Measurements from ENCODE around the gene RAB11A. TPM values are rescaled to one million over a fixed set of nuclear protein-coding genes. Genes with fewer than 3 reads are reported as not detected.

RAB11A gene
- total and polyA plus RNA-seq, 9 of the 15 experiments (the other 6 are each of a cell fraction or from before 2014, with no cell fraction given): 129 to 369 (median 245) TPM

DNA sequence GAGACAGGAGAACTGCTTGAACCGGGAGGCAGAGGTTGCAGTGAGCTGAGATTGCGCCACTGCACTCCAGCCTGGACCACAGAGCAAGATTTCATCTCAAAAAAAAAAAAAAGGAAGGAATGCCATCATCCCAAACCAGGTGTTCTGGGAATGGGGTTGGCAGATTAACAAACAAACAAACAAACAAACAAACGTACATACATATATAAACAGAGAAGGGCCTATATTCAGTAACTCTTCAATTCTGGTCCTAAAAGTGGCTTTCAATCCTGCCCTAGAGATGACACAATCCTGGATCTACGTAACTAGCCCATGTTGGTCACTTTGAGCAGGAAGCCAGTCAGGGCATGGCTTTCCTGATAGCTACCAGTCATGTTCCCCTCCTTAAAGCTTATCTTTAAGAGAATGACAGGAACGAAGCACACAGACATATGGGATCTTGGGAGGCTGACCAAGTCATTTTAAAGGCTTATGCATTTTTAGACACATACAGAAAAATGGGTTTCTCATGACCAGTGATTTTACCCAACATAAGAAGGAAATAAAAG is 29.9 kb upstream of the RAB11A start (continued):
- TF ChIP-seq, protein P1, sequence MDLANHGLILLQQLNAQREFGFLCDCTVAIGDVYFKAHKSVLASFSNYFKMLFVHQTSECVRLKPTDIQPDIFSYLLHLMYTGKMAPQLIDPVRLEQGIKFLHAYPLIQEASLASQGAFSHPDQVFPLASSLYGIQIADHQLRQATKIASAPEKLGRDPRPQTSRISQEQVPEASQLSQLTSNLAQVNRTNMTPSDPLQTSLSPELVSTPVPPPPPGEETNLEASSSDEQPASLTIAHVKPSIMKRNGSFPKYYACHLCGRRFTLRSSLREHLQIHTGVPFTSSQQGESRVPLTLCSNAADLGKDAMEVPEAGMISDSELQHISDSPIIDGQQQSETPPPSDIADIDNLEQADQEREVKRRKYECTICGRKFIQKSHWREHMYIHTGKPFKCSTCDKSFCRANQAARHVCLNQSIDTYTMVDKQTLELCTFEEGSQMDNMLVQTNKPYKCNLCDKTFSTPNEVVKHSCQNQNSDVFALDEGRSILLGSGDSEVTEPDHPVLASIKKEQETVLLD (IDR thresholded peaks at IDR 0.05): peak; percentile 63
- TF ChIP-seq TCF3 (CRISPR knock-in tag; IDR thresholded peaks at IDR 0.05): peak; percentile 85
- TF ChIP-seq SMARCB1 (IDR thresholded peaks at IDR 0.05; ENCODE audit: insufficient read length, low read depth): no peak
- TF ChIP-seq BDP1 (IDR thresholded peaks at IDR 0.05; ENCODE audit: insufficient read depth, insufficient read length): no peak
- TF ChIP-seq E2F3 (CRISPR knock-in tag; IDR thresholded peaks at IDR 0.05): no peak
- TF ChIP-seq KDM1A (IDR thresholded peaks at IDR 0.05): peak; percentile 64 to 65; a peak in 3 of 4 replicates
- TF ChIP-seq ZNF197 (CRISPR knock-in tag; IDR thresholded peaks at IDR 0.05; ENCODE audit: low read depth): no peak
- TF ChIP-seq MAFK (IDR thresholded peaks at IDR 0.05; ENCODE audit: low read length): peak; percentile 30; the same call in 1 of the 2 replicates
- 0 out of 2 replicates have a peak, but pooled peaks have one; percentile 23 for TF ChIP-seq MYNN (IDR thresholded peaks at IDR 0.05)
- no peak for TF ChIP-seq MYNN (CRISPR knock-in tag; IDR thresholded peaks at IDR 0.05)
- no peak for TF ChIP-seq FOS (IDR thresholded peaks at IDR 0.05; ENCODE audit: extremely low read depth, insufficient read length)
- TF ChIP-seq TBL1XR1 (IDR thresholded peaks at IDR 0.05; ENCODE audit: low read length in 2 of 2): 0 out of 4 replicates have a peak, but pooled peaks of 1 of the 2 experiments have one; percentile 62
- peak; percentile 59; the same call in 1 of the 2 replicates for TF ChIP-seq CC2D1A (IDR thresholded peaks at IDR 0.05)
- TF ChIP-seq, protein P2, sequence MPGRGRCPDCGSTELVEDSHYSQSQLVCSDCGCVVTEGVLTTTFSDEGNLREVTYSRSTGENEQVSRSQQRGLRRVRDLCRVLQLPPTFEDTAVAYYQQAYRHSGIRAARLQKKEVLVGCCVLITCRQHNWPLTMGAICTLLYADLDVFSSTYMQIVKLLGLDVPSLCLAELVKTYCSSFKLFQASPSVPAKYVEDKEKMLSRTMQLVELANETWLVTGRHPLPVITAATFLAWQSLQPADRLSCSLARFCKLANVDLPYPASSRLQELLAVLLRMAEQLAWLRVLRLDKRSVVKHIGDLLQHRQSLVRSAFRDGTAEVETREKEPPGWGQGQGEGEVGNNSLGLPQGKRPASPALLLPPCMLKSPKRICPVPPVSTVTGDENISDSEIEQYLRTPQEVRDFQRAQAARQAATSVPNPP (IDR thresholded peaks at IDR 0.05; ENCODE audit: borderline replicate concordance, insufficient read depth, insufficient read length): no peak
- TF ChIP-seq, protein P3, sequence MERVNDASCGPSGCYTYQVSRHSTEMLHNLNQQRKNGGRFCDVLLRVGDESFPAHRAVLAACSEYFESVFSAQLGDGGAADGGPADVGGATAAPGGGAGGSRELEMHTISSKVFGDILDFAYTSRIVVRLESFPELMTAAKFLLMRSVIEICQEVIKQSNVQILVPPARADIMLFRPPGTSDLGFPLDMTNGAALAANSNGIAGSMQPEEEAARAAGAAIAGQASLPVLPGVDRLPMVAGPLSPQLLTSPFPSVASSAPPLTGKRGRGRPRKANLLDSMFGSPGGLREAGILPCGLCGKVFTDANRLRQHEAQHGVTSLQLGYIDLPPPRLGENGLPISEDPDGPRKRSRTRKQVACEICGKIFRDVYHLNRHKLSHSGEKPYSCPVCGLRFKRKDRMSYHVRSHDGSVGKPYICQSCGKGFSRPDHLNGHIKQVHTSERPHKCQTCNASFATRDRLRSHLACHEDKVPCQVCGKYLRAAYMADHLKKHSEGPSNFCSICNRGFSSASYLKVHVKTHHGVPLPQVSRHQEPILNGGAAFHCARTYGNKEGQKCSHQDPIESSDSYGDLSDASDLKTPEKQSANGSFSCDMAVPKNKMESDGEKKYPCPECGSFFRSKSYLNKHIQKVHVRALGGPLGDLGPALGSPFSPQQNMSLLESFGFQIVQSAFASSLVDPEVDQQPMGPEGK (CRISPR knock-in tag; IDR thresholded peaks at IDR 0.05; ENCODE audit: borderline replicate concordance): no peak
- no peak for TF ChIP-seq TSC22D4 (tag; IDR thresholded peaks at IDR 0.05)
- no peak for TF ChIP-seq NELFE (IDR thresholded peaks at IDR 0.05; ENCODE audit: insufficient read depth, insufficient read length)
- TF ChIP-seq TAL1 (IDR thresholded peaks at IDR 0.05): peak; percentile 68
- no peak for TF ChIP-seq PCBP1 (IDR thresholded peaks at IDR 0.05; ENCODE audit: low read depth, low read length, poor library complexity, severe bottlenecking)
- no peak for TF ChIP-seq JUNB (CRISPR knock-in tag; conservative IDR thresholded peaks at IDR 0.05)
- no peak for TF ChIP-seq ELF2 (CRISPR knock-in tag; IDR thresholded peaks at IDR 0.05)
- no peak for TF ChIP-seq POLR3A (IDR thresholded peaks at IDR 0.05; ENCODE audit: borderline replicate concordance, extremely low read depth, insufficient read depth, insufficient read length)

All from K562 (cell line).